Mesothelial cell of epicardium (in vitro differentiated cells): ENCODE measurements around the gene FBXL16. TPM values are rescaled to one million over a fixed set of nuclear protein-coding genes. Genes with fewer than 3 reads are reported as not detected.
A peak's percentile ranks its signal among the peaks of the same experiment; 100 is the strongest.

ENCODE experiments used
- DNase-seq, 2 experiments: peaks; one replicate each; pipeline ENCODE4 v3.0.0; 2021; ENCODE audit warnings: low spot score in 2 of 2; ENCODE audit not compliant: unreplicated experiment in 2 of 2
- H3K27ac Mint-ChIP-seq: 2 replicates; pipeline ENCODE4 v1.8.0; 2021; ENCODE audit warnings: mixed read lengths
- H3K27me3 Mint-ChIP-seq: 2 replicates; pipeline ENCODE4 v1.8.0; 2021; ENCODE audit warnings: low read depth, mixed read lengths
- H3K36me3 Mint-ChIP-seq: 2 replicates; pipeline ENCODE4 v1.8.0; 2021; ENCODE audit warnings: mixed read lengths
- H3K4me1 Mint-ChIP-seq: 2 replicates; pipeline ENCODE4 v1.8.0; 2021; ENCODE audit warnings: mixed read lengths
- H3K4me3 Mint-ChIP-seq: 2 replicates; pipeline ENCODE4 v1.8.0; 2021; ENCODE audit warnings: mild to moderate bottlenecking, moderate library complexity, mixed read lengths
- H3K9me3 Mint-ChIP-seq: 2 replicates; pipeline ENCODE4 v1.8.0; 2021; ENCODE audit warnings: mixed read lengths
- CTCF ChIP-seq: fragments of 200-600 bp; sonication (generic); IDR thresholded peaks from one replicate; pipeline ENCODE4 v1.5.0; 2021; ENCODE audit warnings: antibody characterized with exemption; ENCODE audit not compliant: unreplicated experiment
- total RNA-seq: library from RNA; stranded (reverse); gene quantifications from 3 replicates; pipeline ENCODE4 v1.2.1, GENCODE V29; 2021

The FBXL16 gene
- total RNA-seq, 1 donor from 2014 or later: 0.85 TPM

GRCh38 chr16:735982-736453, 30.4 kb upstream of the FBXL16 start:
- H3K4me3 Mint-ChIP-seq: no peak overlapping the region
- no peaks in the 10 kb centered on the region for H3K9me3 Mint-ChIP-seq
- peaks cover 11% of the 10 kb centered on the region for H3K36me3 Mint-ChIP-seq
- H3K27ac Mint-ChIP-seq: no peak overlapping the region
- H3K27me3 Mint-ChIP-seq: no peaks in the 10 kb centered on the region
- DNase-seq: no peak
- no peak for TF ChIP-seq CTCF
- H3K4me1 Mint-ChIP-seq: peaks cover 7% of the 10 kb centered on the region

GRCh38 chr16:734981-735881, 29.6 kb upstream of the FBXL16 start:
- no peak overlapping the region for H3K27ac Mint-ChIP-seq
- DNase-seq: no peak
- H3K36me3 Mint-ChIP-seq: peaks cover 11% of the 10 kb centered on the region
- no peak overlapping the region for H3K4me3 Mint-ChIP-seq
- no peaks in the 10 kb centered on the region for H3K9me3 Mint-ChIP-seq
- no peak for TF ChIP-seq CTCF
- no peaks in the 10 kb centered on the region for H3K27me3 Mint-ChIP-seq
- H3K4me1 Mint-ChIP-seq: peaks cover 7% of the 10 kb centered on the region

DNA sequence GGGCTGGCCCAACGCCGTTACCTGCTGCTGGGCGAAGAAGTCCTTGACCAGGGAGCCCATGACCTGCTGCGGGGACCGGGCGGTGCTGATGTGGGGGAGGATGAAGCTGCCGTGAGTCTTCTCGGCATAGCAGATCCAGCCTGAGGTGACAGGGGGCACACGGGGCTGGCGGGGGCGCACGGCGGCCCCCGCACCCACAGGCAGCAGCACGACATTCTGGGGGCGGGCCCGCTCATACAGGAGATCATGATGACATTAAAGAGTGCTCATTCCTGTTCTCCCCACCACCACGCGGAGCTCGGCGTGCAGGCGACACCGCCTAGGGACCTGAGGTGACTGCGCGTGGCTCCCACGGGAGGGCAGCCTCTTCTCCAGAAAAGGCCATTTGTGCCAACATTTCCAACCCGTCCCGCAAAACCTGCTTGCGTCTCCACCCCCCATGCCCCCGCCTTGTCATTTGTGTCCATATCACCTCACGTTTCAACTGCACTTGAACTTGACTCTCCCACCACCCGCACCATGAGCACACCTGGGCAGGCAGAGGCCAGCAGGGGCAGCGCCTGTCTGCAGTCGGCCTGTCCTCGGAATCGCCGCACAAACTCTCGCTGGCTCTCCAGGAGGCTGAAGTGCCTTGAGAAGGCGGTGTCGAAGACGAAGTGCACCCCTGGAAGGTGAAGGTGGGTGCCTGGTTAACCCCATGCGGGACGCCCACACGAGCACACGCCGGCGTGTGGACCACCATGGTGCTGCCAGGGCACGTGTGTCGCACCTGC, 28.8 kb upstream of the FBXL16 start:
- DNase-seq: peak in 1 of 2 experiments; percentile 15
- H3K36me3 Mint-ChIP-seq: peaks cover 11% of the 10 kb centered on the region
- no peak for TF ChIP-seq CTCF
- no peaks in the 10 kb centered on the region for H3K27me3 Mint-ChIP-seq
- H3K4me1 Mint-ChIP-seq: no peaks in the 10 kb centered on the region
- no peak overlapping the region for H3K27ac Mint-ChIP-seq
- no peak overlapping the region for H3K4me3 Mint-ChIP-seq
- no peaks in the 10 kb centered on the region for H3K9me3 Mint-ChIP-seq

DNA sequence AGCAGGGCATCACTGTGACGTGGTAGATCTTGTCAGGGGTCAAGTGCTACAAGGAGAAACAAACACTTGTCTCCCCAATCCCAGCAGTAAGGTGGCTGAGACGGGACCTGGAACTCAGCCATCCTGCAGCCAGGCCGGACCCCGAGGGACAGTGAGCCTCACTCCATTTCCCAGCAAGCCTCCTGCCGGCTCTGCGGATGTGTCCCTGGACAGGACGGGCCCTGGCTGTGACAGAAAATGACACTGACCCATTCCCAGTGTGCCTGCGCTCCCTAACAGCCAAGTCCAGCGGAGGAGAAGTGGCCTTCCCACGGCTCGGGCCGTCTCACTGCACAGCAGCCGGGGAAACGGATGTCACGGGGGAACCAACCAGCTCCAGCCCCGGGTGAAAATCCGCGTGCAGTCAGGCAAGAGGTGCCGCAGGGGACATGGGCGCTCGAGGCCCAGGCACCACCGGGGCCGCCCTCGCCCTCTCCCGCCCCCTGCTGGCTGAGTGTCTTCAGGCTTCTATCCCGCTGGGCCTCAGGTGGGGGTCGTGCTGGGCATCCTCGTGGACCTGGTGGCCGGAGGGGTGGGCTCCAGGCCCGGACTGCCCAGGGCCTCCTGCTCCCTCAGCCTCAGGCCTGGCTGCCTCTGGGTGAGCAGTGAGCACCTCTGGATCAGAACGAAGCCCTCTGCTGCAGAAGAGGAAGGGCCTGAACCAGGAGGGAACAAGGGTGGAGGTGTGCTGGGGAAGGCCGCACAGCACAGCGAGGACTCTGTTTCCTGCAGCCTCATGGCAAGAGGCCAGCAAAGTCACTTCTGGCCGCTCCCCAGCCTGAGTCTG, 28.0 kb upstream of the FBXL16 start:
- Mint-ChIP-seq H3K4me3 (no peak overlapping the region), H3K4me1 (no peaks in the 10 kb centered on the region), H3K27me3 (peaks cover under 1% of the 10 kb centered on the region), H3K36me3 (peaks cover 11% of the 10 kb centered on the region), H3K9me3 (no peaks in the 10 kb centered on the region), H3K27ac (no peak overlapping the region)
- DNase-seq: no peak
- TF ChIP-seq CTCF: no peak

DNA sequence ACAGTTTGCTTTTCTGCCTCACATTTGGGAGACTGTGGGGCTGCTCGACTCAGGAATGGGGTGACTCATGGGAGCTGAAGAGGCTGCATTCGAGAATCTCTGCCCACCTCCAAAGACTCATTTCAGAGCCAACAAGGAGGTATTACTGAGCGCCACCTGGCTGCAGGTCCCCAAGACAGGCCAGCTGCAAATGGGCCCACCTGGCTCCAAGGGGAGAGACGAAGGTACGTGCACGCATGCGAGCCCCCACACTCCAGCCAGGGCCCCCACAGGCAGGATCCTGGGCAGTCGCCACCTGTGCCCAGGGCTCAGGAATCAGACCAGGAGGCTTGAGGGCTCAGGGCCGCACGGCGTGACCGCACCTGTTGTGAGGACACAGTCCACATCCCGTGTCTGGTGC, 27.3 kb upstream of the FBXL16 start:
- Mint-ChIP-seq H3K27me3 (peaks cover 1% of the 10 kb centered on the region), H3K4me1 (no peaks in the 10 kb centered on the region), H3K36me3 (peaks cover 9% of the 10 kb centered on the region), H3K4me3 (no peak overlapping the region), H3K27ac (no peak overlapping the region), H3K9me3 (no peaks in the 10 kb centered on the region)
- TF ChIP-seq CTCF: no peak
- no peak for DNase-seq
